ENCODE data around the gene CFAP58. TPM values are rescaled to one million over a fixed set of nuclear protein-coding genes. Genes with fewer than 3 reads are reported as not detected.

CFAP58 gene
- total and polyA plus RNA-seq, 8 donors, result 0.12 to 0.58 (median 0.20) TPM; not detected in 3

DNA sequence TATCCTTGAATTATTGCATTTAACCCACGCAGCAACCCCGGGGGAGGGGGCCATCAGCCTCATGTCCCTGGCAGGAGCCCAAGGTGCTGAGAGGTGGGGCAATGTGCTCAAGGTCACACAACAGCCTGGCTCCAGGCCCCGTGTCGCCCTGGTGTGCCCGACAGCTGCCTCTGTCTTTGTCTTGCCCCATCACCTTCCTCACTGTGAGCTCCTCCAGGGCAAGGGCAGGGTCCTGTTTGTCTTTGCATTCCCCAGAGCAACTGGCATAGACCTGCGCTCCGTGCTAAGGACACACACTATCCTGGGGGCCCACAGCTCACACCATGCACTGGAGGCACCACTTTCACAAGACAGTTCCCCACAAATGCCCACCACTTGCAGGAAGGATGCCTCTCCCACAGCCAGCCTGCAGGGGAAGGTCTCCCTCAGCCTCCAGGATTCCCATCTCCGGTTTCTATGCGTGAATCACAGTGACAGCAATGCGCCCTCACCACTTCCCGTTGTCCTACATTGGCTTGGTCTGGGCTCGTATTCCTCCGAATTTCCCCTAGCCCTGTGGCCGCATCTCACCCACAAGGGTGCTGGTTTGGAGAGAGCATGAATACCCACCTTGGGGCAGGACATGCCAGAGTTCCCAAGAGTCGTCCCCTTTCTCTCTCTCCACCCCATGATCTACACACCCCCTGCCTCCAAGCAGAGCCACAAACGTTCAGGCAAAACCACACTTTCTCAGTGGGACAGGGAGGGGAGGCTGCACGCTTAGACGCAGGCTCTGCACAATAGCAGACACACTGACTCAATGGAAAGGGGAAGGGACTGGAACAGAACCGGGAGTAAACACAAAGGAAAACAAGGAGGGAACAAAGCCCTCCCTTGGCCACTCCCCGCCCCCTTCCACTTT is 25.6 kb upstream of the CFAP58 start:
- WGBS, 5 donors, result 41 to 54% (median 48%) methylated on average over 17 to 20 of the region's 20 CpGs
- no peaks in the 10 kb centered on the region for H3K9me3 ChIP-seq
- TF ChIP-seq POLR2AphosphoS5 (IDR thresholded peaks at IDR 0.05) (no peak), POLR2A (IDR thresholded peaks at IDR 0.05) (no peak), EP300 (IDR thresholded peaks at IDR 0.05) (no peak)
- TF ChIP-seq, protein P1, sequence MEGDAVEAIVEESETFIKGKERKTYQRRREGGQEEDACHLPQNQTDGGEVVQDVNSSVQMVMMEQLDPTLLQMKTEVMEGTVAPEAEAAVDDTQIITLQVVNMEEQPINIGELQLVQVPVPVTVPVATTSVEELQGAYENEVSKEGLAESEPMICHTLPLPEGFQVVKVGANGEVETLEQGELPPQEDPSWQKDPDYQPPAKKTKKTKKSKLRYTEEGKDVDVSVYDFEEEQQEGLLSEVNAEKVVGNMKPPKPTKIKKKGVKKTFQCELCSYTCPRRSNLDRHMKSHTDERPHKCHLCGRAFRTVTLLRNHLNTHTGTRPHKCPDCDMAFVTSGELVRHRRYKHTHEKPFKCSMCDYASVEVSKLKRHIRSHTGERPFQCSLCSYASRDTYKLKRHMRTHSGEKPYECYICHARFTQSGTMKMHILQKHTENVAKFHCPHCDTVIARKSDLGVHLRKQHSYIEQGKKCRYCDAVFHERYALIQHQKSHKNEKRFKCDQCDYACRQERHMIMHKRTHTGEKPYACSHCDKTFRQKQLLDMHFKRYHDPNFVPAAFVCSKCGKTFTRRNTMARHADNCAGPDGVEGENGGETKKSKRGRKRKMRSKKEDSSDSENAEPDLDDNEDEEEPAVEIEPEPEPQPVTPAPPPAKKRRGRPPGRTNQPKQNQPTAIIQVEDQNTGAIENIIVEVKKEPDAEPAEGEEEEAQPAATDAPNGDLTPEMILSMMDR (IDR thresholded peaks at IDR 0.05), result no peak
- peak overlapping the region; percentile 15 to 84 (median 77) for H3K27ac ChIP-seq
- H3K4me1 ChIP-seq, result peaks cover 88 to 100% (median 96%) of the 10 kb centered on the region in 4 donors
- peak overlapping the region in 2 of 4 donors; percentile 21 to 22 for H3K4me3 ChIP-seq
- H3K27me3 ChIP-seq, result no peaks in the 10 kb centered on the region
- DNase-seq, result peak in 1 of 2 donors; percentile 79
- intact Hi-C loops (cut with DNase I; ENCODE audit: low total_unique reads), result no loop called here
- no peaks in the 10 kb centered on the region for H3K36me3 ChIP-seq

DNA sequence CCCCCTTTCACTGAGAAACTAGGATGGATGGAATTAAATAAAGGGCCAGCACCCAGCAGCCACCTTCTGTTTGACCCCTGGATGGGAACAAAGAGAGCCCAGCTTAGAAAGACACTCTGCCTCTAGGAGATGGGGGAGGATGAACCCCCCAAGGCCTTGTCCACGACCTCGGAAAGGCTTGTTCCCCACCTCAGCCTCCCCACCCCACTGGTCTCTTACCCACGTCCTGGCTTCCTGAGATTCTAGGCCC is 25.1 kb upstream of the CFAP58 start:
- Histone ChIP-seq H3K4me3 (peak overlapping the region in 3 of 4 donors; percentile 7 to 22 (median 21)), H3K36me3 (peaks cover 0 to under 1% (median 0%) of the 10 kb centered on the region in 4 donors), H3K27ac (peak overlapping the region; percentile 64 to 84 (median 77)), H3K27me3 (no peaks in the 10 kb centered on the region), H3K9me3 (no peaks in the 10 kb centered on the region), H3K4me1 (peaks cover 84 to 100% (median 94%) of the 10 kb centered on the region in 4 donors)
- 0 to 40% (median 16%) methylated on average over 3 of the region's 3 CpGs for WGBS, 5 donors
- intact Hi-C loops (cut with DNase I; ENCODE audit: low total_unique reads), result no loop called here
- DNase-seq, result no peak
- TF ChIP-seq POLR2AphosphoS5 (IDR thresholded peaks at IDR 0.05) (no peak), POLR2A (IDR thresholded peaks at IDR 0.05) (no peak), EP300 (IDR thresholded peaks at IDR 0.05) (no peak)
- TF ChIP-seq, protein P1 (IDR thresholded peaks at IDR 0.05), result no peak

DNA sequence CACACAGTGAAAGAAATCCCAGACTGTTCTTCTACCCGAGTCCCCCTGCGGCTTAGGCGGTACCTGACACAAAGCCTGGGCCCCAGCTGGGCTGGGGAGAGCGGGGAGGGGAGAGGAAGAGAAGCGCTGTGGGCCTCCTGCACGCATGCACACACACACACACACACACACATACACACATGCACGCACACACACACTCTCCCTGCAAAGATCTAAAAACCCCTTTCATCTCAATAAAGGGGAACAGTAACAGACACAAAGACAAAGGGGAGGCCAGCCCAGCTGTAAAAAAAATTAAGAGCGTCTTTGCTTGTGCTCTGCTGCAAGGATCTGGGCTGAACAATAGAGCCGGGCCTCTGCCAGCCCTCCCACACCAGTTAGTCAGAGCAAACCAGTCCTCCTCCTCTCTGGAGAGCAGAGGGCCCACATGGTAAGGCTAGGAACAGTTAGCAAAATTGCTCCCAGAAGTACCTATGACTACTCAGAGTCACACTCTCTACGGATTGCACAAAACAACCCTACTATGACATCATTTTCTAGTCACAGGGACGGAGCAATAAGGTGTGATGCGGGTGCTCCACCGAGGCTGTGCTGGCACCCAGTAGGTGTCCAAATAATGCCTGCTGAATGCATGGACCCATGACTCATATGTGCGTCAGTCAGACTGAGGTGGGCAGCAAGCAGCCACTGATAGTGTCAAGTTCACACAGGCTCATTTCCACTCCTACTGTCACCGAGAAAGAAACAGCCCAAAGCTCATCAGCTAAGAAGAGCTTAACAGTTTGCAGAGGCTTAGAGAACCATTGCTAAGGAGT is 24.5 kb upstream of the CFAP58 start:
- Histone ChIP-seq H3K4me1 (peaks cover 83 to 100% (median 93%) of the 10 kb centered on the region in 4 donors), H3K9me3 (no peaks in the 10 kb centered on the region), H3K27ac (peak overlapping the region; percentile 64 to 84 (median 77)), H3K4me3 (peak overlapping the region in 3 of 4 donors; percentile 7 to 22 (median 21)), H3K36me3 (peaks cover 0 to 5% (median under 1%) of the 10 kb centered on the region in 4 donors), H3K27me3 (no peaks in the 10 kb centered on the region)
- peak in 1 of 2 donors; percentile 85 for DNase-seq
- intact Hi-C loops (cut with DNase I; ENCODE audit: low total_unique reads), result no loop called here
- peak in 1 of 3 donors; percentile 62 for TF ChIP-seq POLR2AphosphoS5 (IDR thresholded peaks at IDR 0.05)
- TF ChIP-seq, protein P1 (IDR thresholded peaks at IDR 0.05), result no peak
- 18 to 39% (median 30%) methylated on average over 14 to 15 of the region's 15 CpGs for WGBS, 5 donors

GRCh38 chr10:104329735-104330134 is 23.9 kb upstream of the CFAP58 start:
- Histone ChIP-seq H3K4me3 (peak overlapping the region in 1 of 4 donors; percentile 21), H3K4me1 (peaks cover 81 to 100% (median 91%) of the 10 kb centered on the region in 4 donors), H3K27ac (peak overlapping the region; percentile 64 to 84 (median 77)), H3K27me3 (no peaks in the 10 kb centered on the region), H3K36me3 (peaks cover 0 to 8% (median 4%) of the 10 kb centered on the region in 4 donors), H3K9me3 (no peaks in the 10 kb centered on the region)
- 67 to 77% (median 69%) methylated on average over 3 of the region's 3 CpGs for WGBS, 5 donors
- DNase-seq, result no peak
- intact Hi-C loops (cut with DNase I; ENCODE audit: low total_unique reads), result no loop called here
- TF ChIP-seq EP300 (IDR thresholded peaks at IDR 0.05) (no peak), POLR2AphosphoS5 (IDR thresholded peaks at IDR 0.05) (no peak), POLR2A (IDR thresholded peaks at IDR 0.05) (no peak)
- TF ChIP-seq, protein P1 (IDR thresholded peaks at IDR 0.05), result no peak
